HEK293 (cell line): ENCODE measurements around the gene FAM120A.

Source experiments
- EGR2 ChIP-seq: fragments of 450-650 bp; formaldehyde crosslinking; IDR thresholded peaks from 2 replicates; pipeline ENCODE4 v1.5.1; 2016; ENCODE audit warnings: low read depth, missing biosample characterization, missing genetic modification characterization
- GLI4 ChIP-seq: fragments of 450-650 bp; formaldehyde crosslinking; IDR thresholded peaks from 2 replicates; pipeline ENCODE4 v1.5.1; 2016; ENCODE audit warnings: missing biosample characterization, missing genetic modification characterization
- GLIS2 ChIP-seq: fragments of 450-650 bp; formaldehyde crosslinking; IDR thresholded peaks from 2 replicates; pipeline ENCODE4 v1.5.1; 2016; ENCODE audit warnings: missing biosample characterization, missing genetic modification characterization
- MEIS1 ChIP-seq: sonication (generic); formaldehyde crosslinking; IDR thresholded peaks from 2 replicates; pipeline ENCODE4 v1.8.1; 2022; ENCODE audit warnings: missing genetic modification reagents, mild to moderate bottlenecking, borderline replicate concordance
- SCRT2 ChIP-seq: fragments of 450-650 bp; formaldehyde crosslinking; IDR thresholded peaks from 2 replicates; pipeline ENCODE4 v1.5.1; 2016; ENCODE audit warnings: missing biosample characterization, missing genetic modification characterization
- SETDB1 ChIP-seq: IDR thresholded peaks from one replicate; pipeline ENCODE4 v1.6.1; 2017; ENCODE audit warnings: mild to moderate bottlenecking, low read length, moderate library complexity, mixed read lengths; ENCODE audit not compliant: insufficient read length
- SP3 ChIP-seq: fragments of 450-650 bp; formaldehyde crosslinking; IDR thresholded peaks from 2 replicates; pipeline ENCODE4 v1.5.1; 2016; ENCODE audit warnings: missing biosample characterization, missing genetic modification characterization
- YY1 ChIP-seq: fragments of 450-650 bp; formaldehyde crosslinking; IDR thresholded peaks from 2 replicates; pipeline ENCODE4 v1.5.1; 2018; ENCODE audit warnings: missing biosample characterization, missing genetic modification characterization
- ZBTB17 ChIP-seq: fragments of 450-650 bp; formaldehyde crosslinking; IDR thresholded peaks from 2 replicates; pipeline ENCODE4 v1.5.1; 2016; ENCODE audit warnings: missing biosample characterization, missing genetic modification characterization
- ZBTB8A ChIP-seq: fragments of 450-650 bp; formaldehyde crosslinking; IDR thresholded peaks from 2 replicates; pipeline ENCODE4 v1.5.1; 2016; ENCODE audit warnings: missing biosample characterization, missing genetic modification characterization
- ZIC2 ChIP-seq: fragments of 450-650 bp; formaldehyde crosslinking; IDR thresholded peaks from 2 replicates; pipeline ENCODE4 v1.5.1; 2016; ENCODE audit warnings: missing biosample characterization, missing genetic modification characterization
- ZNF112 ChIP-seq: fragments of 450-650 bp; formaldehyde crosslinking; IDR thresholded peaks from 2 replicates; pipeline ENCODE4 v1.5.0; 2017; ENCODE audit warnings: missing biosample characterization, missing genetic modification characterization
- ZNF140 ChIP-seq: fragments of 450-650 bp; formaldehyde crosslinking; IDR thresholded peaks from 2 replicates; pipeline ENCODE4 v1.5.1; 2016; ENCODE audit warnings: missing biosample characterization, missing genetic modification characterization
- ZNF23 ChIP-seq: fragments of 450-650 bp; formaldehyde crosslinking; IDR thresholded peaks from 2 replicates; pipeline ENCODE4 v1.5.1; 2016; ENCODE audit warnings: missing biosample characterization, missing genetic modification characterization, borderline replicate concordance
- ZNF366 ChIP-seq: fragments of 450-650 bp; formaldehyde crosslinking; conservative IDR thresholded peaks from 2 replicates; pipeline ENCODE4 v1.5.1; 2016; ENCODE audit warnings: missing biosample characterization, missing genetic modification characterization
- ZNF391 ChIP-seq: fragments of 450-650 bp; formaldehyde crosslinking; IDR thresholded peaks from 2 replicates; pipeline ENCODE4 v1.5.1; 2016; ENCODE audit warnings: low read depth, missing biosample characterization, missing genetic modification characterization, borderline replicate concordance
- ZNF423 ChIP-seq: fragments of 450-650 bp; formaldehyde crosslinking; IDR thresholded peaks from 2 replicates; pipeline ENCODE4 v1.5.1; 2016; ENCODE audit warnings: missing biosample characterization, missing genetic modification characterization
- ZNF571 ChIP-seq: fragments of 450-650 bp; formaldehyde crosslinking; IDR thresholded peaks from 2 replicates; pipeline ENCODE4 v1.5.0; 2017; ENCODE audit warnings: missing biosample characterization, missing genetic modification characterization
- ZNF624 ChIP-seq: fragments of 450-650 bp; formaldehyde crosslinking; IDR thresholded peaks from 2 replicates; pipeline ENCODE4 v1.5.1; 2017; ENCODE audit warnings: missing biosample characterization, missing genetic modification characterization
- ZNF626 ChIP-seq: fragments of 450-650 bp; sonication (Bioruptor Pico); formaldehyde crosslinking; IDR thresholded peaks from 2 replicates; pipeline ENCODE4 v1.5.1; 2018; ENCODE audit warnings: missing biosample characterization, missing genetic modification characterization, inconsistent platforms
- ZNF664 ChIP-seq: fragments of 450-650 bp; formaldehyde crosslinking; IDR thresholded peaks from 2 replicates; pipeline ENCODE4 v1.5.1; 2016; ENCODE audit warnings: missing biosample characterization, missing genetic modification characterization
- ZNF677 ChIP-seq: fragments of 450-650 bp; IDR thresholded peaks from 2 replicates; pipeline ENCODE4 v1.5.0; 2018; ENCODE audit warnings: missing biosample characterization, mild to moderate bottlenecking, missing genetic modification characterization, moderate library complexity
- ZNF777 ChIP-seq: fragments of 450-650 bp; formaldehyde crosslinking; IDR thresholded peaks from 2 replicates; pipeline ENCODE4 v1.5.1; 2017; ENCODE audit warnings: missing biosample characterization, missing genetic modification characterization, borderline replicate concordance
- TF ChIP-seq, protein P1 (sequence below): fragments of 450-650 bp; formaldehyde crosslinking; conservative IDR thresholded peaks from 2 replicates; pipeline ENCODE4 v1.5.1; 2016; ENCODE audit warnings: low read depth, missing biosample characterization, missing genetic modification characterization
- TF ChIP-seq, protein P2 (sequence below): fragments of 450-650 bp; formaldehyde crosslinking; IDR thresholded peaks from 2 replicates; pipeline ENCODE4 v1.5.1; 2016; ENCODE audit warnings: missing biosample characterization, missing genetic modification characterization
- TF ChIP-seq, protein P3 (sequence below): fragments of 450-650 bp; formaldehyde crosslinking; IDR thresholded peaks from 2 replicates; pipeline ENCODE4 v1.5.1; 2016; ENCODE audit warnings: missing biosample characterization, missing genetic modification characterization
- TF ChIP-seq, protein P4 (sequence below): fragments of 450-650 bp; formaldehyde crosslinking; IDR thresholded peaks from 2 replicates; pipeline ENCODE4 v1.5.1; 2017; ENCODE audit warnings: missing biosample characterization, missing genetic modification characterization

Gene FAM120A

DNA sequence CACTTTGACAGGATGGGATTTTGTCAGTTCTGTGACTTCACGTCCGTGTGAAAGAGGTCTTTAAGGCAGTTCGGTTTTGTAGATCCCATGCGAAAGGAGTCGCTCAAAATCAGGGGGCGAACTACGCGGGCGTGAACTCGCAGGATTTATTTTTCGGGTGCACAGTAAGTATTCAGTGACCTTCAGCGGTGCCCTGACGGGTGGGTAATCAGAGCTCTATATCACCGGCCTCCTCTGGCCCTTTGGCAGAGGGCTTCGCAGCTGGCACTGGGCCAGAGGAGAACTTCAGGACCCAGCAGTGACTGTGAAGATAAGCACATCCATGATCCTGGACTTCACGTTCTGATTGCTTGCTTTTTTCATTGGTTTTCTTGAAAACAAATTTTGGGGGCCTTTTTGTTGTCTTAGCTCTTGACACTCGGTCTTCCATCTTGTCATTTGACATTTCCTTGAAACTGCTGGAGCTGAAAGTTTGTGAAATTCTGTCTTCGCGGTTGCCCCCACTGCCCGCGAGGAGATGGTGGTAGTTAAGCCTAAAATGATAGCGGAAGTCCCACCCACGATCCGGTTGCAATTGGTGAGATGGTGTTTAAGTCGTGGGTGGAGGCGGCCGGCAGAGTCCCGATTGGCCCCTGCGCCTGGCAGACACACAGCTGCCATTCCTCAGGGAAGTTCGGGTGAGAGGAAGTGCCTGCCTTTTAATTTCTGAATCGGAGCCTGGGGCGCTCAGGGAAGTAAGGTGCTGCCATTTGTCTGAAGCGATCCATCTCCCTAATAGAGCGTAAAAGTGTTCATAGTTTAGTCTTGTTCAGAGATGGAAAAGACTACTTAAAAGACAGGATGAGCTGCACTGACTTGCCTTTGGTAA is 1.8 kb downstream of the FAM120A start, which contains the start of gene FAM120AOS (continued):
- TF ChIP-seq, protein P1, sequence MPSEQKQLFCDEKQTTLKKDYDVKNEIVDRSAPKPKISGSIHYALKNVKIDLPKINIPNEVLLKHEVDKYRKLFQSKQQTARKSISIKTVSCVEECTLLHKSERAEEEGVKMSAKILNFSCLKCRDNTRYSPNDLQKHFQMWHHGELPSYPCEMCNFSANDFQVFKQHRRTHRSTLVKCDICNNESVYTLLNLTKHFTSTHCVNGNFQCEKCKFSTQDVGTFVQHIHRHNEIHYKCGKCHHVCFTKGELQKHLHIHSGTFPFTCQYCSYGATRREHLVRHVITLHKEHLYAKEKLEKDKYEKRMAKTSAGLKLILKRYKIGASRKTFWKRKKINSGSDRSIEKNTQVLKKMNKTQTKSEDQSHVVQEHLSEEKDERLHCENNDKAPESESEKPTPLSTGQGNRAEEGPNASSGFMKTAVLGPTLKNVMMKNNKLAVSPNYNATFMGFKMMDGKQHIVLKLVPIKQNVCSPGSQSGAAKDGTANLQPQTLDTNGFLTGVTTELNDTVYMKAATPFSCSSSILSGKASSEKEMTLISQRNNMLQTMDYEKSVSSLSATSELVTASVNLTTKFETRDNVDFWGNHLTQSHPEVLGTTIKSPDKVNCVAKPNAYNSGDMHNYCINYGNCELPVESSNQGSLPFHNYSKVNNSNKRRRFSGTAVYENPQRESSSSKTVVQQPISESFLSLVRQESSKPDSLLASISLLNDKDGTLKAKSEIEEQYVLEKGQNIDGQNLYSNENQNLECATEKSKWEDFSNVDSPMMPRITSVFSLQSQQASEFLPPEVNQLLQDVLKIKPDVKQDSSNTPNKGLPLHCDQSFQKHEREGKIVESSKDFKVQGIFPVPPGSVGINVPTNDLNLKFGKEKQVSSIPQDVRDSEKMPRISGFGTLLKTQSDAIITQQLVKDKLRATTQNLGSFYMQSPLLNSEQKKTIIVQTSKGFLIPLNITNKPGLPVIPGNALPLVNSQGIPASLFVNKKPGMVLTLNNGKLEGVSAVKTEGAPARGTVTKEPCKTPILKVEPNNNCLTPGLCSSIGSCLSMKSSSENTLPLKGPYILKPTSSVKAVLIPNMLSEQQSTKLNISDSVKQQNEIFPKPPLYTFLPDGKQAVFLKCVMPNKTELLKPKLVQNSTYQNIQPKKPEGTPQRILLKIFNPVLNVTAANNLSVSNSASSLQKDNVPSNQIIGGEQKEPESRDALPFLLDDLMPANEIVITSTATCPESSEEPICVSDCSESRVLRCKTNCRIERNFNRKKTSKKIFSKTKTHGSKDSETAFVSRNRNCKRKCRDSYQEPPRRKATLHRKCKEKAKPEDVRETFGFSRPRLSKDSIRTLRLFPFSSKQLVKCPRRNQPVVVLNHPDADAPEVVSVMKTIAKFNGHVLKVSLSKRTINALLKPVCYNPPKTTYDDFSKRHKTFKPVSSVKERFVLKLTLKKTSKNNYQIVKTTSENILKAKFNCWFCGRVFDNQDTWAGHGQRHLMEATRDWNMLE: no peak; the same call in 1 of the 2 replicates
- TF ChIP-seq SCRT2 (tag by site-specific recombination) (no peak), YY1 (tag by site-specific recombination) (0 out of 2 replicates have a peak, but pooled peaks have one; percentile 44), ZNF140 (tag by site-specific recombination) (no peak), ZNF571 (tag by site-specific recombination) (no peak), EGR2 (tag by site-specific recombination) (peak; percentile 67; the same call in 1 of the 2 replicates), ZNF23 (tag by site-specific recombination) (no peak), GLIS2 (no peak), ZNF112 (tag by site-specific recombination) (no peak), MEIS1 (no peak), SP3 (tag by site-specific recombination) (peak; percentile 68), ZBTB17 (tag by site-specific recombination) (peak; percentile 72), SETDB1 (no peak), ZNF391 (tag by site-specific recombination) (no peak), GLI4 (tag by site-specific recombination) (no peak), ZNF366 (tag by site-specific recombination) (no peak), ZNF664 (tag by site-specific recombination) (no peak), ZBTB8A (no peak), ZNF777 (tag by site-specific recombination) (no peak), ZIC2 (tag by site-specific recombination) (no peak), ZNF626 (no peak), ZNF423 (tag by site-specific recombination) (no peak), ZNF677 (tag by site-specific recombination) (no peak), ZNF624 (tag by site-specific recombination) (no peak)
- TF ChIP-seq, protein P2, sequence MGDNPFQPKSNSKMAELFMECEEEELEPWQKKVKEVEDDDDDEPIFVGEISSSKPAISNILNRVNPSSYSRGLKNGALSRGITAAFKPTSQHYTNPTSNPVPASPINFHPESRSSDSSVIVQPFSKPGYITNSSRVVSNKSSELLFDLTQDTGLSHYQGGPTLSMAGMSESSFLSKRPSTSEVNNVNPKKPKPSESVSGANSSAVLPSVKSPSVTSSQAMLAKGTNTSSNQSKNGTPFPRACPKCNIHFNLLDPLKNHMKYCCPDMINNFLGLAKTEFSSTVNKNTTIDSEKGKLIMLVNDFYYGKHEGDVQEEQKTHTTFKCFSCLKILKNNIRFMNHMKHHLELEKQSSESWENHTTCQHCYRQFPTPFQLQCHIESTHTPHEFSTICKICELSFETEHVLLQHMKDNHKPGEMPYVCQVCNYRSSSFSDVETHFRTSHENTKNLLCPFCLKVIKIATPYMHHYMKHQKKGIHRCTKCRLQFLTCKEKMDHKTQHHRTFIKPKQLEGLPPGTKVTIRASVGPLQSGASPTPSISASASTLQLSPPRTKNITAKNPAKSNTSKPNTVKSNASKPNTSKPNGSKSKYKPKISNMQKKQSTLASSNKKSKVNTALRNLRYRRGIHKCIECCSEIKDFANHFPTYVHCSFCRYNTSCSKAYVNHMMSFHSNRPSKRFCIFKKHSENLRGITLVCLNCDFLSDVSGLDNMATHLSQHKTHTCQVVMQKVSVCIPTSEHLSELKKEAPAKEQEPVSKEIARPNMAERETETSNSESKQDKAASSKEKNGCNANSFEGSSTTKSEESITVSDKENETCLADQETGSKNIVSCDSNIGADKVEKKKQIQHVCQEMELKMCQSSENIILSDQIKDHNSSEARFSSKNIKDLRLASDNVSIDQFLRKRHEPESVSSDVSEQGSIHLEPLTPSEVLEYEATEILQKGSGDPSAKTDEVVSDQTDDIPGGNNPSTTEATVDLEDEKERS (tag by site-specific recombination): no peak
- TF ChIP-seq, protein P3, sequence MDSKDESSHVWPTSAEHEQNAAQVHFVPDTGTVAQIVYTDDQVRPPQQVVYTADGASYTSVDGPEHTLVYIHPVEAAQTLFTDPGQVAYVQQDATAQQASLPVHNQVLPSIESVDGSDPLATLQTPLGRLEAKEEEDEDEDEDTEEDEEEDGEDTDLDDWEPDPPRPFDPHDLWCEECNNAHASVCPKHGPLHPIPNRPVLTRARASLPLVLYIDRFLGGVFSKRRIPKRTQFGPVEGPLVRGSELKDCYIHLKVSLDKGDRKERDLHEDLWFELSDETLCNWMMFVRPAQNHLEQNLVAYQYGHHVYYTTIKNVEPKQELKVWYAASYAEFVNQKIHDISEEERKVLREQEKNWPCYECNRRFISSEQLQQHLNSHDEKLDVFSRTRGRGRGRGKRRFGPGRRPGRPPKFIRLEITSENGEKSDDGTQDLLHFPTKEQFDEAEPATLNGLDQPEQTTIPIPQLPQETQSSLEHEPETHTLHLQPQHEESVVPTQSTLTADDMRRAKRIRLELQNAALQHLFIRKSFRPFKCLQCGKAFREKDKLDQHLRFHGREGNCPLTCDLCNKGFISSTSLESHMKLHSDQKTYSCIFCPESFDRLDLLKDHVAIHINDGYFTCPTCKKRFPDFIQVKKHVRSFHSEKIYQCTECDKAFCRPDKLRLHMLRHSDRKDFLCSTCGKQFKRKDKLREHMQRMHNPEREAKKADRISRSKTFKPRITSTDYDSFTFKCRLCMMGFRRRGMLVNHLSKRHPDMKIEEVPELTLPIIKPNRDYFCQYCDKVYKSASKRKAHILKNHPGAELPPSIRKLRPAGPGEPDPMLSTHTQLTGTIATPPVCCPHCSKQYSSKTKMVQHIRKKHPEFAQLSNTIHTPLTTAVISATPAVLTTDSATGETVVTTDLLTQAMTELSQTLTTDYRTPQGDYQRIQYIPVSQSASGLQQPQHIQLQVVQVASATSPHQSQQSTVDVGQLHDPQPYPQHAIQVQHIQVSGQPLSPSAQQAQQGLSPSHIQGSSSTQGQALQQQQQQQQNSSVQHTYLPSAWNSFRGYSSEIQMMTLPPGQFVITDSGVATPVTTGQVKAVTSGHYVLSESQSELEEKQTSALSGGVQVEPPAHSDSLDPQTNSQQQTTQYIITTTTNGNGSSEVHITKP (tag by site-specific recombination): peak; percentile 70
- TF ChIP-seq, protein P4, sequence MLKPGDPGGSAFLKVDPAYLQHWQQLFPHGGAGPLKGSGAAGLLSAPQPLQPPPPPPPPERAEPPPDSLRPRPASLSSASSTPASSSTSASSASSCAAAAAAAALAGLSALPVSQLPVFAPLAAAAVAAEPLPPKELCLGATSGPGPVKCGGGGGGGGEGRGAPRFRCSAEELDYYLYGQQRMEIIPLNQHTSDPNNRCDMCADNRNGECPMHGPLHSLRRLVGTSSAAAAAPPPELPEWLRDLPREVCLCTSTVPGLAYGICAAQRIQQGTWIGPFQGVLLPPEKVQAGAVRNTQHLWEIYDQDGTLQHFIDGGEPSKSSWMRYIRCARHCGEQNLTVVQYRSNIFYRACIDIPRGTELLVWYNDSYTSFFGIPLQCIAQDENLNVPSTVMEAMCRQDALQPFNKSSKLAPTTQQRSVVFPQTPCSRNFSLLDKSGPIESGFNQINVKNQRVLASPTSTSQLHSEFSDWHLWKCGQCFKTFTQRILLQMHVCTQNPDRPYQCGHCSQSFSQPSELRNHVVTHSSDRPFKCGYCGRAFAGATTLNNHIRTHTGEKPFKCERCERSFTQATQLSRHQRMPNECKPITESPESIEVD: 0 out of 2 replicates have a peak, but pooled peaks have one; percentile 7
